ENCODE measurements around the gene ANKRD37. TPM values are rescaled to one million over a fixed set of nuclear protein-coding genes. Genes with fewer than 3 reads are reported as not detected.
A peak's percentile ranks its signal among the peaks of the same experiment; 100 is the strongest.

The ANKRD37 gene
- total and polyA plus RNA-seq, 9 of the 15 experiments (the other 6 are each of a cell fraction or from before 2014, with no cell fraction given) = 1.3 to 53.7 (median 3.6) TPM

DNA sequence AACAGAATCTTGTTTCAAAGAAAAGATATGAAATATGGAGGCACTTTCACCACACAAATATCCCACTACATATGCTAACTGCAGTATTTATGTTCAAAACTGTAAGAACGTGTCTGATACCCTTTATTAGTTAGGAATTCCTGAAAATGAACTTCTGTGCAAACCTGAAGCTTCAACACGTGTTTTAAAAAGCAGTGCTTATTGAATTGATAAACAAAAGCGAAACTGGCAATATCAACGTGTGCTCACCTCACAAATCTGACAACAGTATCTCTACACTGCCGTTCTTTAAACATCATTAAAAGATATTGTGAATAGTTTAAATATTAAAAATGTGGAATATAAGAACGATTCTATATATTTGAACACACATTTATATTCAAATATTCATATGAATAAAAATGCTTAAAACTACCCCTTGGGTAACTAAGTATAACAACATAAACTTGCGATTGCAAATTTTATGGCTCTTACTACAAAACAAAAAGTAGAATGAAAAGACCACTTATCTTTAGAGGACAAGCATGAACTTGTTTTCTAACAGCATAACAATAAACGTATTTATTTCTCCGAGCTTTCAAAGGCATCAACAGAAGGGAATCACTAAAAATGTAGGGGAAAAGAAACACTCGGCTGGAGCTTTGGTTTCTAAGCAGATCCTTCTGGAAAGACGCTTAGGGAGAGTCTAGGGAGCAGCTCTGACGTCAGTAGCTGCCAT is 1.2 kb upstream of the ANKRD37 start, which contains the start of gene LRP2BP (continued):
- TF ChIP-seq, protein P1, sequence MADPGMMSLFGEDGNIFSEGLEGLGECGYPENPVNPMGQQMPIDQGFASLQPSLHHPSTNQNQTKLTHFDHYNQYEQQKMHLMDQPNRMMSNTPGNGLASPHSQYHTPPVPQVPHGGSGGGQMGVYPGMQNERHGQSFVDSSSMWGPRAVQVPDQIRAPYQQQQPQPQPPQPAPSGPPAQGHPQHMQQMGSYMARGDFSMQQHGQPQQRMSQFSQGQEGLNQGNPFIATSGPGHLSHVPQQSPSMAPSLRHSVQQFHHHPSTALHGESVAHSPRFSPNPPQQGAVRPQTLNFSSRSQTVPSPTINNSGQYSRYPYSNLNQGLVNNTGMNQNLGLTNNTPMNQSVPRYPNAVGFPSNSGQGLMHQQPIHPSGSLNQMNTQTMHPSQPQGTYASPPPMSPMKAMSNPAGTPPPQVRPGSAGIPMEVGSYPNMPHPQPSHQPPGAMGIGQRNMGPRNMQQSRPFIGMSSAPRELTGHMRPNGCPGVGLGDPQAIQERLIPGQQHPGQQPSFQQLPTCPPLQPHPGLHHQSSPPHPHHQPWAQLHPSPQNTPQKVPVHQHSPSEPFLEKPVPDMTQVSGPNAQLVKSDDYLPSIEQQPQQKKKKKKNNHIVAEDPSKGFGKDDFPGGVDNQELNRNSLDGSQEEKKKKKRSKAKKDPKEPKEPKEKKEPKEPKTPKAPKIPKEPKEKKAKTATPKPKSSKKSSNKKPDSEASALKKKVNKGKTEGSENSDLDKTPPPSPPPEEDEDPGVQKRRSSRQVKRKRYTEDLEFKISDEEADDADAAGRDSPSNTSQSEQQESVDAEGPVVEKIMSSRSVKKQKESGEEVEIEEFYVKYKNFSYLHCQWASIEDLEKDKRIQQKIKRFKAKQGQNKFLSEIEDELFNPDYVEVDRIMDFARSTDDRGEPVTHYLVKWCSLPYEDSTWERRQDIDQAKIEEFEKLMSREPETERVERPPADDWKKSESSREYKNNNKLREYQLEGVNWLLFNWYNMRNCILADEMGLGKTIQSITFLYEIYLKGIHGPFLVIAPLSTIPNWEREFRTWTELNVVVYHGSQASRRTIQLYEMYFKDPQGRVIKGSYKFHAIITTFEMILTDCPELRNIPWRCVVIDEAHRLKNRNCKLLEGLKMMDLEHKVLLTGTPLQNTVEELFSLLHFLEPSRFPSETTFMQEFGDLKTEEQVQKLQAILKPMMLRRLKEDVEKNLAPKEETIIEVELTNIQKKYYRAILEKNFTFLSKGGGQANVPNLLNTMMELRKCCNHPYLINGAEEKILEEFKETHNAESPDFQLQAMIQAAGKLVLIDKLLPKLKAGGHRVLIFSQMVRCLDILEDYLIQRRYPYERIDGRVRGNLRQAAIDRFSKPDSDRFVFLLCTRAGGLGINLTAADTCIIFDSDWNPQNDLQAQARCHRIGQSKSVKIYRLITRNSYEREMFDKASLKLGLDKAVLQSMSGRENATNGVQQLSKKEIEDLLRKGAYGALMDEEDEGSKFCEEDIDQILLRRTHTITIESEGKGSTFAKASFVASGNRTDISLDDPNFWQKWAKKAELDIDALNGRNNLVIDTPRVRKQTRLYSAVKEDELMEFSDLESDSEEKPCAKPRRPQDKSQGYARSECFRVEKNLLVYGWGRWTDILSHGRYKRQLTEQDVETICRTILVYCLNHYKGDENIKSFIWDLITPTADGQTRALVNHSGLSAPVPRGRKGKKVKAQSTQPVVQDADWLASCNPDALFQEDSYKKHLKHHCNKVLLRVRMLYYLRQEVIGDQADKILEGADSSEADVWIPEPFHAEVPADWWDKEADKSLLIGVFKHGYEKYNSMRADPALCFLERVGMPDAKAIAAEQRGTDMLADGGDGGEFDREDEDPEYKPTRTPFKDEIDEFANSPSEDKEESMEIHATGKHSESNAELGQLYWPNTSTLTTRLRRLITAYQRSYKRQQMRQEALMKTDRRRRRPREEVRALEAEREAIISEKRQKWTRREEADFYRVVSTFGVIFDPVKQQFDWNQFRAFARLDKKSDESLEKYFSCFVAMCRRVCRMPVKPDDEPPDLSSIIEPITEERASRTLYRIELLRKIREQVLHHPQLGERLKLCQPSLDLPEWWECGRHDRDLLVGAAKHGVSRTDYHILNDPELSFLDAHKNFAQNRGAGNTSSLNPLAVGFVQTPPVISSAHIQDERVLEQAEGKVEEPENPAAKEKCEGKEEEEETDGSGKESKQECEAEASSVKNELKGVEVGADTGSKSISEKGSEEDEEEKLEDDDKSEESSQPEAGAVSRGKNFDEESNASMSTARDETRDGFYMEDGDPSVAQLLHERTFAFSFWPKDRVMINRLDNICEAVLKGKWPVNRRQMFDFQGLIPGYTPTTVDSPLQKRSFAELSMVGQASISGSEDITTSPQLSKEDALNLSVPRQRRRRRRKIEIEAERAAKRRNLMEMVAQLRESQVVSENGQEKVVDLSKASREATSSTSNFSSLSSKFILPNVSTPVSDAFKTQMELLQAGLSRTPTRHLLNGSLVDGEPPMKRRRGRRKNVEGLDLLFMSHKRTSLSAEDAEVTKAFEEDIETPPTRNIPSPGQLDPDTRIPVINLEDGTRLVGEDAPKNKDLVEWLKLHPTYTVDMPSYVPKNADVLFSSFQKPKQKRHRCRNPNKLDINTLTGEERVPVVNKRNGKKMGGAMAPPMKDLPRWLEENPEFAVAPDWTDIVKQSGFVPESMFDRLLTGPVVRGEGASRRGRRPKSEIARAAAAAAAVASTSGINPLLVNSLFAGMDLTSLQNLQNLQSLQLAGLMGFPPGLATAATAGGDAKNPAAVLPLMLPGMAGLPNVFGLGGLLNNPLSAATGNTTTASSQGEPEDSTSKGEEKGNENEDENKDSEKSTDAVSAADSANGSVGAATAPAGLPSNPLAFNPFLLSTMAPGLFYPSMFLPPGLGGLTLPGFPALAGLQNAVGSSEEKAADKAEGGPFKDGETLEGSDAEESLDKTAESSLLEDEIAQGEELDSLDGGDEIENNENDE (IDR thresholded peaks at IDR 0.05; ENCODE audit: low read depth, low read length) = no peak
- TF ChIP-seq, protein P2, sequence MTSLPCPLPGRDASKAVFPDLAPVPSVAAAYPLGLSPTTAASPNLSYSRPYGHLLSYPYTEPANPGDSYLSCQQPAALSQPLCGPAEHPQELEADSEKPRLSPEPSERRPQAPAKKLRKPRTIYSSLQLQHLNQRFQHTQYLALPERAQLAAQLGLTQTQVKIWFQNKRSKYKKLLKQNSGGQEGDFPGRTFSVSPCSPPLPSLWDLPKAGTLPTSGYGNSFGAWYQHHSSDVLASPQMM (CRISPR knock-in tag; IDR thresholded peaks at IDR 0.05) = no peak
- TF ChIP-seq, protein P3, sequence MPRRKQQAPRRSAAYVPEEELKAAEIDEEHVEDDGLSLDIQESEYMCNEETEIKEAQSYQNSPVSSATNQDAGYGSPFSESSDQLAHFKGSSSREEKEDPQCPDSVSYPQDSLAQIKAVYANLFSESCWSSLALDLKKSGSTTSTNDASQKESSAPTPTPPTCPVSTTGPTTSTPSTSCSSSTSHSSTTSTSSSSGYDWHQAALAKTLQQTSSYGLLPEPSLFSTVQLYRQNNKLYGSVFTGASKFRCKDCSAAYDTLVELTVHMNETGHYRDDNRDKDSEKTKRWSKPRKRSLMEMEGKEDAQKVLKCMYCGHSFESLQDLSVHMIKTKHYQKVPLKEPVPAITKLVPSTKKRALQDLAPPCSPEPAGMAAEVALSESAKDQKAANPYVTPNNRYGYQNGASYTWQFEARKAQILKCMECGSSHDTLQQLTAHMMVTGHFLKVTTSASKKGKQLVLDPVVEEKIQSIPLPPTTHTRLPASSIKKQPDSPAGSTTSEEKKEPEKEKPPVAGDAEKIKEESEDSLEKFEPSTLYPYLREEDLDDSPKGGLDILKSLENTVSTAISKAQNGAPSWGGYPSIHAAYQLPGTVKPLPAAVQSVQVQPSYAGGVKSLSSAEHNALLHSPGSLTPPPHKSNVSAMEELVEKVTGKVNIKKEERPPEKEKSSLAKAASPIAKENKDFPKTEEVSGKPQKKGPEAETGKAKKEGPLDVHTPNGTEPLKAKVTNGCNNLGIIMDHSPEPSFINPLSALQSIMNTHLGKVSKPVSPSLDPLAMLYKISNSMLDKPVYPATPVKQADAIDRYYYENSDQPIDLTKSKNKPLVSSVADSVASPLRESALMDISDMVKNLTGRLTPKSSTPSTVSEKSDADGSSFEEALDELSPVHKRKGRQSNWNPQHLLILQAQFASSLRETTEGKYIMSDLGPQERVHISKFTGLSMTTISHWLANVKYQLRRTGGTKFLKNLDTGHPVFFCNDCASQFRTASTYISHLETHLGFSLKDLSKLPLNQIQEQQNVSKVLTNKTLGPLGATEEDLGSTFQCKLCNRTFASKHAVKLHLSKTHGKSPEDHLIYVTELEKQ (CRISPR knock-in tag; IDR thresholded peaks at IDR 0.05) = no peak
- TF ChIP-seq ARID2 (IDR thresholded peaks at IDR 0.05) (no peak), GTF2E2 (tag; IDR thresholded peaks at IDR 0.05) (peak; percentile 44; the same call in 1 of the 2 replicates), LARP7 (IDR thresholded peaks at IDR 0.05) (no peak), ZNF589 (CRISPR knock-in tag; IDR thresholded peaks at IDR 0.05; ENCODE audit: low read depth) (no peak; the same call in 1 of the 2 replicates), HDAC1 (IDR thresholded peaks at IDR 0.05) (no peak; a peak in 1 of 4 replicates), TAF9B (IDR thresholded peaks at IDR 0.05; ENCODE audit: partially characterized antibody) (peak; percentile 15), ZFP30 (CRISPR knock-in tag; IDR thresholded peaks at IDR 0.05; ENCODE audit: borderline replicate concordance) (no peak), HMG20B (CRISPR knock-in tag; IDR thresholded peaks at IDR 0.05) (no peak)

Data from K562 (cell line).